Bronchial smooth muscle cell (primary cell): ENCODE measurements around the gene ZFHX2. TPM values are rescaled to one million over a fixed set of nuclear protein-coding genes. Genes with fewer than 3 reads are reported as not detected.

Source experiments
- total RNA-seq: library from RNA; depleted of rRNA; stranded (reverse); fragments of >200 nt; gene quantifications from 2 replicates; pipeline ENCODE4 v1.2.1, GENCODE V29; 2014

The ZFHX2 gene
- 0.09 and 0.32 TPM in 2 replicates for total RNA-seq

GRCh38 chr14:23551266-23552028 lies at the start of gene ZFHX2:
TSS of gene ZFHX2 (minus strand) at chr14:23551765. CDS start at chr14:23535325, 16,440 bp downstream.

DNA sequence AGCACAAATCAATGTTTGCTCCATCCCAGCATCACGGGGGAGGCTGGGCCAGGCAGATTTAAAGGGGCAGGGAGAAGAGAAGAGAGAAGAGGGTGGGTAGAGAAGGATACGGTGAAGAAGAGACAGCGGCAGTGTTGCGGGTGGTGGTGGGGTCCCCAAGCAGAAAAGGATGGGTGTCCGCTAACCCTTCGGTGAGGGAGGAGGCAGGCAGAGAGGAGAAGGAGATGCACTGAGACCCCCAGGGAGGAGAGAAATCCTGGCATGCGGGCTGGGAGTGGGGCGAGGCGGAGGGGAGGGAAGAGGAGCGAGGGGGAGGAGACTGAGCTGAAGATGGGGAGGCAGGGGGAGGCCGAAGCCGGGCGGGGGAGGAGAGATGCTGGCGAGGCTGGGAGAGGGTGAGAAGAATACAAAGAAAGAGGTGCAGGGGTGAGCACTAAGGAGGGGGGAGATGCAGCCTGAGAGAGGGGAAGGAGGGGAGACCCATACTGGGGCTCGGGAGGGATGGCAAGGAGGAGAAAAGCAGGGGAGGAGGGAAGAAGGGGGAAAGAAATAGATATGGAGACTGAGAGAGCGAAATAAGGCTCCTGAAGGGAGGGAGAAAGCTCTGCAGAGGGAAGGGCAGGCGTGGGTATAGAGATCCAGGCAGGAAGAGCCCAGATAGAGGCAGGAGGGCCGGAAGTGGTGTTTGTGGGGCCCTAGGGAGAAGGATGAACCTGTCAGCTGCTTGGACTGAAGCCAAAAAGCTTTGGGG lies 27.2 kb upstream of the ZFHX2 start, which contains the start of gene JPH4:
JPH4 (minus strand) TSS at position 231 of the 751 bp plus-strand sequence. CDS start 1,337 bp downstream, outside the sequence.

DNA sequence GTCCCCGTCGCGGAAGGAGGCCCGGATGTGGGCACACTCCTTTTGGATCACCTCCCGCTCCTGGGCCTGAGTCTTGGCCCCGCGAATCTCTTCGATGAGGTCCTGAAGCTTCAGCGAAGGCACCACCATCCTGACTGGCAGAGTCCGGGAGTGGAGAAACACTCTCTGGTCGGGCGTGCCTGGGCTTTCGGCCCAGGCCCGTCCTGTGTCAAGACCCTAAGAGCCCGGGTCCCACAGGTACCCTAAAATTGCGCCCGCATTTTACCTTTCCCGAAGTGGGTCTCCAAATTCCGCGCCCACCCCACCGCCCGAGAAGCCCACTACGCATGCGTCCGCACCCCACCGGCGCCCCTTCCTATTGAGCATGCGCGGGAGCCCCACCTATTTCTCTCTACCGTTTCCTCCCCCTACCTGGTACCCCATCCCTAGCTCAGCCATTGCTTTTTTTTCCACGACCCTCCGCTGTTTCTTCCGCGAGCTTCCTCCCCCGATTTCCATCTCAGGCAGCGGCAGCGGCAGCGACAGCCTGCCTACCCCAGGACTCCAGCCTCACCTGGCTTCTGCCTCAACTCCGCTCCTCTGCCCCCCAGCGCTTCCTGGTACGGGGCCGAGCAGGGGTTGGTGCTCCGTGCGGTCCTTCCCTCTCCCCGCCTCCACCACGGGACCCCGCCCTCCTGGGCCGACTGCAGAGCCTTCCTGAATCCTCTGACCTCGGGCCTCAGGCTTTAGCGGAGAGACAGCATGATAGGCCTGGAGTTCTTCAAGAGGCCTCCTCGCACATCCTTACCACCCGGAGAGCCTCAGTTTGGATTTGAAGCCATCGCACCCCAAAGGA lies 15.8 kb upstream of the ZFHX2 start, which contains the start of gene AP1G2:
AP1G2 (minus strand) TSS at position 606 of the 835 bp plus-strand sequence; CDS start at position 129, 477 bp downstream.

GRCh38 chr14:23555882-23556699 lies 4.5 kb upstream of the ZFHX2 start, which contains the start of gene THTPA:
TSS of gene THTPA (plus strand) at chr14:23556271. CDS start at chr14:23556758, 487 bp downstream.

Other genes with a start within 250 kb of the ZFHX2 start
- 2.4 and 2.5 TPM in 2 replicates for gene PPP1R3E, start 248.9 kb downstream of the ZFHX2 start, total RNA-seq
- 15.8 and 19.9 TPM in 2 replicates for gene BCL2L2, start 244.9 kb downstream of the ZFHX2 start, total RNA-seq
- 85.4 and 91.9 TPM in 2 replicates for gene PABPN1, start 230.3 kb downstream of the ZFHX2 start, total RNA-seq
- gene SLC22A17, start 198.9 kb downstream of the ZFHX2 start, total RNA-seq = 13.2 and 16.7 TPM in 2 replicates
- 0.47 and 8.3 TPM in 2 replicates for gene EFS, start 186.6 kb downstream of the ZFHX2 start, total RNA-seq
- gene IL25, start 179.0 kb downstream of the ZFHX2 start, total RNA-seq = not detected in 2 replicates
- gene CMTM5, start 174.7 kb downstream of the ZFHX2 start, total RNA-seq = 0.94 TPM in 1 of 2 replicates, not detected in the other
- gene MYH6, start 143.5 kb downstream of the ZFHX2 start, total RNA-seq = not detected in 2 replicates
- gene MYH7, start 116.1 kb downstream of the ZFHX2 start, total RNA-seq = not detected in 2 replicates
- gene NGDN, start 82.1 kb downstream of the ZFHX2 start, total RNA-seq = 45.7 and 60.6 TPM in 2 replicates
- gene THTPA, start 4.5 kb upstream of the ZFHX2 start, total RNA-seq = 14.8 and 25.4 TPM in 2 replicates
- gene AP1G2, start 16.0 kb upstream of the ZFHX2 start, total RNA-seq = 10.1 and 15.0 TPM in 2 replicates
- gene JPH4, start 27.0 kb upstream of the ZFHX2 start, total RNA-seq = under 0.01 TPM in 1 of 2 replicates, not detected in the other
- 0.17 and 0.79 TPM in 2 replicates for gene DHRS2, start 84.6 kb upstream of the ZFHX2 start, total RNA-seq